ENCODE data around the gene MMP19. TPM values are rescaled to one million over a fixed set of nuclear protein-coding genes. Genes with fewer than 3 reads are reported as not detected.
A peak's percentile ranks its signal among the peaks of the same experiment; 100 is the strongest.

The MMP19 gene
- total and polyA plus RNA-seq, 2 donors (not counting 1 experiment from before 2014, with no cell fraction given): 0.42 TPM; not detected in 1

GRCh38 chr12:55820679-55821078, 22.1 kb downstream of the MMP19 start:
- H3K79me2 ChIP-seq (ENCODE audit: control insufficient read depth, insufficient read depth, low read length): peaks cover 38% of the 10 kb centered on the region
- no peak for DNase-seq
- Mint-ChIP-seq H3K4me1 (peaks cover 21% of the 10 kb centered on the region), H3K27me3 (no peaks in the 10 kb centered on the region), H3K4me3 (no peak overlapping the region), H3K27ac (no peak overlapping the region), H3K9me3 (ENCODE audit: insufficient read depth) (no peaks in the 10 kb centered on the region)
- peaks cover 21 to 30% of the 10 kb centered on the region in 2 donors for H3K4me1 ChIP-seq (ENCODE audit: control insufficient read depth in 2 of 2, insufficient read depth in 2 of 2, low read length in 2 of 2)
- no peaks in the 10 kb centered on the region for H3K27me3 ChIP-seq (replicated peaks in 1 of 4; ENCODE audit: control extremely low read depth in 1 of 4, control insufficient read depth in 3 of 4, insufficient read depth in 4 of 4, low read length in 3 of 4)
- no peak overlapping the region for H3K9ac ChIP-seq (ENCODE audit: low read length)
- H3K4me3 ChIP-seq (ENCODE audit: control extremely low read depth in 1 of 5, extremely low read depth in 1 of 5, insufficient read depth in 1 of 5, low read depth in 2 of 5, low read length in 4 of 5): no peak overlapping the region
- H3K36me3 ChIP-seq (replicated peaks in 1 of 2; ENCODE audit: control extremely low read depth in 1 of 2, control insufficient read depth in 1 of 2, extremely low read depth in 1 of 2, insufficient read depth in 2 of 2, low read length in 1 of 2): peaks cover 2 to 46% of the 10 kb centered on the region in 2 experiments
- ChIA-PET POLR2A (interaction anchor here (4.2 kb wide), 1 partner anchor 9 kb away, joined by 53 read pairs; the partner anchor contains the start of gene DNAJC14), CTCF (interaction anchor here (0.7 to 4.6 kb wide), 9 partner anchors 9 to 136 kb away, joined by 3 to 39 read pairs (median 4); partner anchors contain the start of genes DGKA and DNAJC14)
- WGBS (ENCODE audit: insufficient coverage): no CpG with 5 or more reads among the region's 1 CpG
- H2AFZ ChIP-seq (ENCODE audit: insufficient read depth, low read depth, low read length, poor library complexity, severe bottlenecking): no peak overlapping the region
- ATAC-seq (ENCODE audit: low read depth): no peak
- TF ChIP-seq EZH2 (IDR thresholded peaks at IDR 0.05; ENCODE audit: borderline replicate concordance, insufficient read depth, low read depth, low read length, poor library complexity, severe bottlenecking): no peak
- TF ChIP-seq CTCF (IDR thresholded peaks at IDR 0.05): no peak
- H3K9me3 ChIP-seq (ENCODE audit: control extremely low read depth in 1 of 3, control insufficient read depth in 2 of 3, insufficient read depth in 1 of 3, low read length in 2 of 3): no peaks in the 10 kb centered on the region
- H3K4me2 ChIP-seq (replicated peaks; ENCODE audit: low read depth, low read length, poor library complexity, severe bottlenecking): no peak overlapping the region
- intact Hi-C loops (cut with micrococcal nuclease): no loop called here
- peaks cover 10% of the 10 kb centered on the region for H4K20me1 ChIP-seq (ENCODE audit: control insufficient read depth, insufficient read depth, low read length, poor library complexity, severe bottlenecking)
- H3K27ac ChIP-seq (ENCODE audit: low read length in 2 of 2): no peak overlapping the region

- Mint-ChIP-seq H3K27ac (peak overlapping the region; percentile 32), H3K27me3 (no peaks in the 10 kb centered on the region), H3K4me3 (no peak overlapping the region), H3K4me1 (peaks cover 26% of the 10 kb centered on the region), H3K9me3 (ENCODE audit: insufficient read depth) (no peaks in the 10 kb centered on the region)
- TF ChIP-seq CTCF (IDR thresholded peaks at IDR 0.05) (no peak), EZH2 (IDR thresholded peaks at IDR 0.05; ENCODE audit: borderline replicate concordance, insufficient read depth, low read depth, low read length, poor library complexity, severe bottlenecking) (no peak)
- ATAC-seq (ENCODE audit: low read depth) (no peak), DNase-seq (no peak)
- no peak overlapping the region for H2AFZ ChIP-seq (ENCODE audit: insufficient read depth, low read depth, low read length, poor library complexity, severe bottlenecking)
- H3K4me2 ChIP-seq (replicated peaks; ENCODE audit: low read depth, low read length, poor library complexity, severe bottlenecking): peak overlapping the region; percentile 80
- no peaks in the 10 kb centered on the region for H3K9me3 ChIP-seq (ENCODE audit: control extremely low read depth in 1 of 3, control insufficient read depth in 2 of 3, insufficient read depth in 1 of 3, low read length in 2 of 3)
- peaks cover 24 to 30% of the 10 kb centered on the region in 2 donors for H3K4me1 ChIP-seq (ENCODE audit: control insufficient read depth in 2 of 2, insufficient read depth in 2 of 2, low read length in 2 of 2)
- H3K9ac ChIP-seq (ENCODE audit: low read length): peak overlapping the region; percentile 86
- CTCF ChIA-PET: interaction anchor here (1.6 to 4.6 kb wide), 6 partner anchors 11 to 121 kb away, joined by 3 to 39 read pairs (median 22); partner anchors contain the start of genes CD63, DNAJC14 and PYM1
- H3K27me3 ChIP-seq (replicated peaks in 1 of 4; ENCODE audit: control extremely low read depth in 1 of 4, control insufficient read depth in 3 of 4, insufficient read depth in 4 of 4, low read length in 3 of 4): no peaks in the 10 kb centered on the region
- peaks cover 56% of the 10 kb centered on the region for H3K79me2 ChIP-seq (ENCODE audit: control insufficient read depth, insufficient read depth, low read length)
- peaks cover 24% of the 10 kb centered on the region for H4K20me1 ChIP-seq (ENCODE audit: control insufficient read depth, insufficient read depth, low read length, poor library complexity, severe bottlenecking)
- peak overlapping the region in 1 of 2 donors; percentile 73 for H3K27ac ChIP-seq (ENCODE audit: low read length in 2 of 2)
- 93% methylated on average over 4 of the region's 6 CpGs for WGBS (ENCODE audit: insufficient coverage)
- POLR2A ChIA-PET: interaction anchor here (0.8 to 4.2 kb wide), 2 partner anchors 11 to 75 kb away, joined by 3 to 53 read pairs; partner anchors contain the start of gene DNAJC14
- intact Hi-C loops (cut with micrococcal nuclease): loop anchor here (1.0 kb wide), 3 partner anchors 121 to 497 kb away; no protein-coding TSS in a partner anchor
- peaks cover 2 to 60% of the 10 kb centered on the region in 2 experiments for H3K36me3 ChIP-seq (replicated peaks in 1 of 2; ENCODE audit: control extremely low read depth in 1 of 2, control insufficient read depth in 1 of 2, extremely low read depth in 1 of 2, insufficient read depth in 2 of 2, low read length in 1 of 2)
- peak overlapping the region in 1 of 5 experiments; percentile 100 for H3K4me3 ChIP-seq (ENCODE audit: control extremely low read depth in 1 of 5, extremely low read depth in 1 of 5, insufficient read depth in 1 of 5, low read depth in 2 of 5, low read length in 4 of 5)
Observed at GRCh38 chr12:55818886-55819285, 23.9 kb downstream of the MMP19 start.
